ENCODE data around the gene VARS2.

DNA sequence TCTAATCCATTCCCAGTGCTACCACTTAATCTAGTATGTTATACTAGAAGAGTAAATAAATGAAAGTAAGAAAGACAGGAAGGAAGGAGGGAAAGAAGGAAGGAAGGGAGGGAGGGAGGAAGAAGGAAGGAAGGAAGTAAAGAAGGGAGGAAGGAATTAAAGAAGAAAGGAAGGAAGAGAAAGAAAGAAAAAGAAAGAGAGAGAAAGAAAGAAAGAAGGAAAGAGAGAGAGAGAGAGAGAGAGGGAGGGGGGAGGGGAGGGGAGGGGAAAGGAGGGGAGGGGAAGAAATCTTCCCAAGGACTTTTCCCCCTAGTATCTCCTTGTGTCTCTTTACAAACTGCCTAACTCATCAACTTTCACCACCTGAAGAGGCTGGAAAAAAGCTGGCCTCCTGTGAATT is 48.7 kb downstream of the VARS2 start:
- TF ChIP-seq, protein P1, sequence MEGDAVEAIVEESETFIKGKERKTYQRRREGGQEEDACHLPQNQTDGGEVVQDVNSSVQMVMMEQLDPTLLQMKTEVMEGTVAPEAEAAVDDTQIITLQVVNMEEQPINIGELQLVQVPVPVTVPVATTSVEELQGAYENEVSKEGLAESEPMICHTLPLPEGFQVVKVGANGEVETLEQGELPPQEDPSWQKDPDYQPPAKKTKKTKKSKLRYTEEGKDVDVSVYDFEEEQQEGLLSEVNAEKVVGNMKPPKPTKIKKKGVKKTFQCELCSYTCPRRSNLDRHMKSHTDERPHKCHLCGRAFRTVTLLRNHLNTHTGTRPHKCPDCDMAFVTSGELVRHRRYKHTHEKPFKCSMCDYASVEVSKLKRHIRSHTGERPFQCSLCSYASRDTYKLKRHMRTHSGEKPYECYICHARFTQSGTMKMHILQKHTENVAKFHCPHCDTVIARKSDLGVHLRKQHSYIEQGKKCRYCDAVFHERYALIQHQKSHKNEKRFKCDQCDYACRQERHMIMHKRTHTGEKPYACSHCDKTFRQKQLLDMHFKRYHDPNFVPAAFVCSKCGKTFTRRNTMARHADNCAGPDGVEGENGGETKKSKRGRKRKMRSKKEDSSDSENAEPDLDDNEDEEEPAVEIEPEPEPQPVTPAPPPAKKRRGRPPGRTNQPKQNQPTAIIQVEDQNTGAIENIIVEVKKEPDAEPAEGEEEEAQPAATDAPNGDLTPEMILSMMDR (IDR thresholded peaks at IDR 0.05), result no peak
- TF ChIP-seq POLR2A (IDR thresholded peaks at IDR 0.05), result no peak
